HepG2 (cell line): ENCODE data around the gene EIF3J. TPM values are rescaled to one million over a fixed set of nuclear protein-coding genes. Genes with fewer than 3 reads are reported as not detected.

Experiments used
- ATAC-seq: fragments of 200-7000 bp; cut with Tn5 transposase; 3 replicates; pipeline ENCODE4 v1.9.1; 2020; ENCODE audit warnings: mild to moderate bottlenecking, moderate library complexity
- BruUV-seq: library from RNA; stranded (reverse); fragments of 400-500 nt; replicated peaks from 2 replicates; lab custom pipeline; 2021; lab: Mats Ljungman, UMichigan
- CTCF ChIA-PET: fragments of 300-600 bp; formaldehyde crosslinking; extraction: SDS; loops from one replicate; lab custom pipeline; 2021; ENCODE audit warnings: low total read pairs, inconsistent platforms, low intra/inter-chr PET ratio; lab: Yijun Ruan, JAX
- POLR2A ChIA-PET: fragments of 350-600 bp; sonication (Branson Sonifier 250); formaldehyde crosslinking; loops from one replicate; lab custom pipeline; 2020; ENCODE audit warnings: antibody characterized with exemption, inconsistent platforms; lab: Yijun Ruan, JAX
- DNase-seq: peaks from one replicate; pipeline ENCODE4 v3.0.0-alpha.2; 2015; ENCODE audit warnings: low spot score
- FAIRE-seq: peaks from 3 replicates; lab custom pipeline; 2011; peaks lifted over from hg19 to GRCh38; lab: Jason Lieb, UNC
- H2AFZ ChIP-seq: one replicate; pipeline ENCODE4 v1.6.1; 2011; ENCODE audit warnings: low read length, inconsistent platforms
- H3K27ac ChIP-seq: fragments of 300-600 bp; 3 replicates; pipeline ENCODE4 v1.8.0; 2011; ENCODE audit warnings: mixed run types, mild to moderate bottlenecking, mixed read lengths, low read length, inconsistent platforms; ENCODE audit not compliant: insufficient read depth; ENCODE audit errors: extremely low read length
- H3K27me3 ChIP-seq, 2 experiments: fragments of 200-600 bp in 1 of 2; 2 replicates in 1 of 2; 3 replicates in 1 of 2; pipeline versions ENCODE4 v1.6.0 to v1.8.0; 2011; ENCODE audit warnings: low read length in 2 of 2, mild to moderate bottlenecking in 2 of 2, moderate library complexity in 2 of 2, inconsistent platforms in 1 of 2; ENCODE audit not compliant: insufficient read depth in 2 of 2, control insufficient read depth in 1 of 2
- H3K36me3 ChIP-seq, 2 experiments: fragments of 200-600 bp in 1 of 2; replicated peaks in 1 of 2; 2 replicates in 1 of 2; 3 replicates in 1 of 2; pipeline versions ENCODE4 v1.5.1 to v1.8.0; 2011; ENCODE audit warnings: low read length in 2 of 2, inconsistent platforms in 1 of 2; ENCODE audit not compliant: insufficient read depth in 2 of 2, control insufficient read depth in 1 of 2
- H3K4me1 ChIP-seq: 2 replicates; pipeline ENCODE4 v1.5.1; 2012; ENCODE audit warnings: low read length, inconsistent platforms; ENCODE audit not compliant: insufficient read depth
- H3K4me2 ChIP-seq: 2 replicates; pipeline ENCODE4 v1.6.0; 2011; ENCODE audit warnings: low read depth, low read length, inconsistent platforms
- H3K4me3 ChIP-seq, 3 experiments: fragments of 200-600 bp in 1 of 3; sonication (generic), shearing (Covaris generic) in 1 of 3; replicated peaks in 1 of 3; 2 replicates each; pipeline ENCODE4 v1.5.1; 2011 to 2016; ENCODE audit warnings: low read length in 3 of 3, inconsistent platforms in 2 of 3, low read depth in 2 of 3, mild to moderate bottlenecking in 2 of 3, control low read depth in 1 of 3, mixed read lengths in 1 of 3; ENCODE audit not compliant: insufficient read depth in 1 of 3
- H3K79me2 ChIP-seq: one replicate; pipeline ENCODE4 v1.6.1; 2011; ENCODE audit warnings: low read length, inconsistent platforms; ENCODE audit not compliant: insufficient read depth
- H3K9ac ChIP-seq: 2 replicates; pipeline ENCODE4 v1.6.0; 2011; ENCODE audit warnings: mild to moderate bottlenecking, low read depth, low read length, inconsistent platforms; ENCODE audit not compliant: insufficient read depth
- H3K9me3 ChIP-seq: 2 replicates; pipeline ENCODE4 v1.5.1; 2012; ENCODE audit warnings: mild to moderate bottlenecking, low read length
- H4K20me1 ChIP-seq: 2 replicates; pipeline ENCODE4 v1.6.0; 2011; ENCODE audit warnings: inconsistent platforms, mild to moderate bottlenecking, low read length, moderate library complexity; ENCODE audit not compliant: insufficient read depth
- SMAD9 ChIP-seq: sonication (generic); formaldehyde crosslinking; IDR thresholded peaks from 2 replicates; pipeline ENCODE4 v1.5.1; 2020; ENCODE audit warnings: mild to moderate bottlenecking, missing genetic modification reagents
- SMC3 ChIP-seq: IDR thresholded peaks from 2 replicates; pipeline ENCODE4 v1.6.1; 2011; ENCODE audit warnings: low read length, improper control_type of control experiment
- STAG1 ChIP-seq: sonication (generic); formaldehyde crosslinking; IDR thresholded peaks from 2 replicates; pipeline ENCODE4 v1.4.0; 2020; ENCODE audit warnings: missing genetic modification reagents
- ZNF282 ChIP-seq: fragments of 450-650 bp; IDR thresholded peaks from 2 replicates; pipeline ENCODE4 v1.6.1; 2018; ENCODE audit not compliant: partially characterized antibody
- WGBS: methylation state at CpG from one replicate; pipeline ENCODE4 v1.1.6; 2017; ENCODE audit warnings: low lambda C conversion rate; 5-methylcytosine and 5-hydroxymethylcytosine counted together
- in situ Hi-C: cut with HindIII; loops from 2 replicates; pipeline ENCODE4 v1.10.0; 2017; ENCODE audit warnings: low pct_unique_long_range_greater_than_20kb; ENCODE audit not compliant: extremely low pct_ligation_motif_present
- intact Hi-C: fragments of 100-400 bp; cut with micrococcal nuclease; formaldehyde crosslinking; loops from one replicate; pipeline ENCODE4 v1.10.0; 2022; ENCODE audit not compliant: unreplicated experiment
- polyA plus RNA-seq, 8 experiments: library from polyadenylated mRNA; depleted of rRNA in 3 of 8; stranded (reverse) in 7 of 8; unstranded in 1 of 8; fragments of >200 nt; fragmentation: Illumina TruSeq in 4 of 8; extraction: Trizol in 4 of 8; gene quantifications; 2 replicates each; pipeline versions ENCODE4 v1.2.1 to v1.2.3, GENCODE V29; 2011 to 2016; ENCODE audit warnings: low read depth in 4 of 8, missing spikeins in 1 of 8, mixed read lengths in 1 of 8; ENCODE audit not compliant: insufficient read depth in 1 of 8
- total RNA-seq, 5 experiments: library from RNA; depleted of rRNA; stranded (reverse); fragments of >200 nt; fragmentation: Illumina TruSeq; extraction: Trizol; gene quantifications; 2 replicates each; pipeline ENCODE4 v1.2.3, GENCODE V29; 2016; ENCODE audit warnings: low read depth in 1 of 5
- TF ChIP-seq, protein P1 (sequence below): sonication (generic); formaldehyde crosslinking; IDR thresholded peaks from 2 replicates; pipeline ENCODE4 v1.5.0; 2020; ENCODE audit warnings: mild to moderate bottlenecking, missing genetic modification reagents, moderate library complexity
- TF ChIP-seq, protein P2 (sequence below): sonication (generic); formaldehyde crosslinking; IDR thresholded peaks from 2 replicates; pipeline ENCODE4 v1.5.1; 2020; ENCODE audit warnings: mild to moderate bottlenecking, missing genetic modification reagents, moderate library complexity

Gene EIF3J
- total and polyA plus RNA-seq, 2 of the 13 experiments (the other 11 are each of a cell fraction or from before 2014, with no cell fraction given) = 51.7 to 69.2 TPM

DNA sequence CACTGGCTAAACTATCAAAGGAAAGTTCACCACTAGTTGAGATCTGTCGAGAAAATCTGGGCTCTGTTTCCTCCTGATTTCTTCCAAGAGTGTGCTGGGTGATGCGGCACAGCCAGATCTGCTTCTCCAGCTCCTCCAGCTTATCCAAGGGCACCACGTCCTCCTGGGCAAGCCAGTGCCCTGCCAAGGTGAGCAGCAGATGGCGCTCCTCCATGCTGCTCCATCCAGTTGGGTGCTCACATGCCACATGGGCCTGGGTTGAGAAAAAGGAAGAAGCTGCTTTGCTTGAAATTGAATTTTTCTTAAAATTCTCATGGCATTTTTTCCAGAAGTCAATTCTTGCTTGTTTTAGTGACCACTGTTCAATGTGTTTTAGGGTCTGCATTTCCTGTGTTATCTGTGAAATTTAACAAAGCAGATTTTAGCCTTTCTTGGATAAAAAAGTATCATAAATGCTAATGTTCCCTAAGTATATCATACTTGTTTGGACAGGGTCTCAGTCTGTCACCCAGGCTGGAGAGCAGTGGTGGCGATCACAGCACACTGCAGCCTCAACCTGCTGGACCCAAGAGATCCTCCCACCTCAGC lies 47.3 kb downstream of the EIF3J start:
- Histone ChIP-seq H3K4me3 (no peak overlapping the region), H3K79me2 (no peaks in the 10 kb centered on the region), H4K20me1 (no peaks in the 10 kb centered on the region), H3K27me3 (no peaks in the 10 kb centered on the region), H3K36me3 (peaks cover 6 to 44% of the 10 kb centered on the region in 2 experiments), H2AFZ (no peak overlapping the region), H3K9me3 (peaks cover 8% of the 10 kb centered on the region), H3K4me2 (no peak overlapping the region), H3K9ac (no peak overlapping the region), H3K27ac (no peak overlapping the region), H3K4me1 (peaks cover 6% of the 10 kb centered on the region; the same call in 1 of the 2 replicates)
- CTCF ChIA-PET = interaction anchor here (1.1 kb wide), 1 partner anchor 154 kb away, joined by 4 read pairs; no protein-coding TSS in a partner anchor
- intact Hi-C loops = loop anchor here (5.0 kb wide), 1 partner anchor 153 kb away; the partner anchor contains the start of gene TRIM69
- FAIRE-seq = no peak
- 98% methylated on average over 4 of the region's 5 CpGs for WGBS
- no TSS peak for BruUV-seq
- TF ChIP-seq, protein P1, sequence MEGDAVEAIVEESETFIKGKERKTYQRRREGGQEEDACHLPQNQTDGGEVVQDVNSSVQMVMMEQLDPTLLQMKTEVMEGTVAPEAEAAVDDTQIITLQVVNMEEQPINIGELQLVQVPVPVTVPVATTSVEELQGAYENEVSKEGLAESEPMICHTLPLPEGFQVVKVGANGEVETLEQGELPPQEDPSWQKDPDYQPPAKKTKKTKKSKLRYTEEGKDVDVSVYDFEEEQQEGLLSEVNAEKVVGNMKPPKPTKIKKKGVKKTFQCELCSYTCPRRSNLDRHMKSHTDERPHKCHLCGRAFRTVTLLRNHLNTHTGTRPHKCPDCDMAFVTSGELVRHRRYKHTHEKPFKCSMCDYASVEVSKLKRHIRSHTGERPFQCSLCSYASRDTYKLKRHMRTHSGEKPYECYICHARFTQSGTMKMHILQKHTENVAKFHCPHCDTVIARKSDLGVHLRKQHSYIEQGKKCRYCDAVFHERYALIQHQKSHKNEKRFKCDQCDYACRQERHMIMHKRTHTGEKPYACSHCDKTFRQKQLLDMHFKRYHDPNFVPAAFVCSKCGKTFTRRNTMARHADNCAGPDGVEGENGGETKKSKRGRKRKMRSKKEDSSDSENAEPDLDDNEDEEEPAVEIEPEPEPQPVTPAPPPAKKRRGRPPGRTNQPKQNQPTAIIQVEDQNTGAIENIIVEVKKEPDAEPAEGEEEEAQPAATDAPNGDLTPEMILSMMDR = peak; percentile 63
- TF ChIP-seq, protein P2, sequence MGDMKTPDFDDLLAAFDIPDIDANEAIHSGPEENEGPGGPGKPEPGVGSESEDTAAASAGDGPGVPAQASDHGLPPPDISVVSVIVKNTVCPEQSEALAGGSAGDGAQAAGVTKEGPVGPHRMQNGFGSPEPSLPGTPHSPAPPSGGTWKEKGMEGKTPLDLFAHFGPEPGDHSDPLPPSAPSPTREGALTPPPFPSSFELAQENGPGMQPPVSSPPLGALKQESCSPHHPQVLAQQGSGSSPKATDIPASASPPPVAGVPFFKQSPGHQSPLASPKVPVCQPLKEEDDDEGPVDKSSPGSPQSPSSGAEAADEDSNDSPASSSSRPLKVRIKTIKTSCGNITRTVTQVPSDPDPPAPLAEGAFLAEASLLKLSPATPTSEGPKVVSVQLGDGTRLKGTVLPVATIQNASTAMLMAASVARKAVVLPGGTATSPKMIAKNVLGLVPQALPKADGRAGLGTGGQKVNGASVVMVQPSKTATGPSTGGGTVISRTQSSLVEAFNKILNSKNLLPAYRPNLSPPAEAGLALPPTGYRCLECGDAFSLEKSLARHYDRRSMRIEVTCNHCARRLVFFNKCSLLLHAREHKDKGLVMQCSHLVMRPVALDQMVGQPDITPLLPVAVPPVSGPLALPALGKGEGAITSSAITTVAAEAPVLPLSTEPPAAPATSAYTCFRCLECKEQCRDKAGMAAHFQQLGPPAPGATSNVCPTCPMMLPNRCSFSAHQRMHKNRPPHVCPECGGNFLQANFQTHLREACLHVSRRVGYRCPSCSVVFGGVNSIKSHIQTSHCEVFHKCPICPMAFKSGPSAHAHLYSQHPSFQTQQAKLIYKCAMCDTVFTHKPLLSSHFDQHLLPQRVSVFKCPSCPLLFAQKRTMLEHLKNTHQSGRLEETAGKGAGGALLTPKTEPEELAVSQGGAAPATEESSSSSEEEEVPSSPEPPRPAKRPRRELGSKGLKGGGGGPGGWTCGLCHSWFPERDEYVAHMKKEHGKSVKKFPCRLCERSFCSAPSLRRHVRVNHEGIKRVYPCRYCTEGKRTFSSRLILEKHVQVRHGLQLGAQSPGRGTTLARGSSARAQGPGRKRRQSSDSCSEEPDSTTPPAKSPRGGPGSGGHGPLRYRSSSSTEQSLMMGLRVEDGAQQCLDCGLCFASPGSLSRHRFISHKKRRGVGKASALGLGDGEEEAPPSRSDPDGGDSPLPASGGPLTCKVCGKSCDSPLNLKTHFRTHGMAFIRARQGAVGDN (CRISPR knock-in tag) = peak; percentile 34
- TF ChIP-seq SMAD9 (CRISPR knock-in tag) (no peak), ZNF282 (no peak), SMC3 (peak; percentile 44; the same call in 1 of the 2 replicates), STAG1 (CRISPR knock-in tag) (peak; percentile 55)
- DNase-seq = peak; percentile 36
- ATAC-seq = peak; percentile 93
- in situ Hi-C loops = loop anchor here (10.0 to 25.0 kb wide), 2 partner anchors 151 to 328 kb away; partner anchors contain the start of gene TRIM69
- POLR2A ChIA-PET = no interaction called here
